Lower leg skin (tissue), 4 donors: Measurements from ENCODE around the gene C11orf58. TPM values are rescaled to one million over a fixed set of nuclear protein-coding genes. Genes with fewer than 3 reads are reported as not detected.

Experiments
- DNase-seq, 2 donors: peaks; one replicate each; pipeline ENCODE4 v3.0.0-alpha.2; 2019; ENCODE audit warnings: low spot score in 2 of 2
- H3K4me3 ChIP-seq: fragments of 200-600 bp; sonication (generic); 2 replicates; pipeline ENCODE4 v1.5.1; 2017; ENCODE audit warnings: mild to moderate bottlenecking, low read depth; ENCODE audit not compliant: poor library complexity, severe bottlenecking
- CTCF ChIP-seq, 3 donors: fragments of 450-650 bp; IDR thresholded peaks; one replicate each; pipeline ENCODE4 v1.5.1; 2016; ENCODE audit warnings: antibody characterized with exemption in 3 of 3, mild to moderate bottlenecking in 3 of 3, moderate library complexity in 2 of 3
- POLR2A ChIP-seq, 2 donors: fragments of 450-650 bp; IDR thresholded peaks; one replicate each; pipeline ENCODE4 v1.6.1; 2016 to 2017; ENCODE audit warnings: antibody characterized with exemption in 2 of 2, mild to moderate bottlenecking in 1 of 2, moderate library complexity in 1 of 2
- WGBS, 2 donors: methylation state at CpG; one replicate each; pipeline ENCODE4 v1.1.5; 2018; 5-methylcytosine and 5-hydroxymethylcytosine counted together
- intact Hi-C: fragments of 100-400 bp; cut with DNase I; formaldehyde crosslinking; loops from one replicate; pipeline ENCODE4 v1.15.0; 2023; ENCODE audit warnings: low total_unique reads
- total RNA-seq, 4 donors: library from RNA; depleted of rRNA; stranded (reverse); fragments of >200 nt; gene quantifications; one replicate each; pipeline ENCODE4 v1.1.0, GENCODE V29; 2016

Gene C11orf58
- total RNA-seq = 100 to 1,000 TPM; 109 to 168 (median 154) TPM

DNA sequence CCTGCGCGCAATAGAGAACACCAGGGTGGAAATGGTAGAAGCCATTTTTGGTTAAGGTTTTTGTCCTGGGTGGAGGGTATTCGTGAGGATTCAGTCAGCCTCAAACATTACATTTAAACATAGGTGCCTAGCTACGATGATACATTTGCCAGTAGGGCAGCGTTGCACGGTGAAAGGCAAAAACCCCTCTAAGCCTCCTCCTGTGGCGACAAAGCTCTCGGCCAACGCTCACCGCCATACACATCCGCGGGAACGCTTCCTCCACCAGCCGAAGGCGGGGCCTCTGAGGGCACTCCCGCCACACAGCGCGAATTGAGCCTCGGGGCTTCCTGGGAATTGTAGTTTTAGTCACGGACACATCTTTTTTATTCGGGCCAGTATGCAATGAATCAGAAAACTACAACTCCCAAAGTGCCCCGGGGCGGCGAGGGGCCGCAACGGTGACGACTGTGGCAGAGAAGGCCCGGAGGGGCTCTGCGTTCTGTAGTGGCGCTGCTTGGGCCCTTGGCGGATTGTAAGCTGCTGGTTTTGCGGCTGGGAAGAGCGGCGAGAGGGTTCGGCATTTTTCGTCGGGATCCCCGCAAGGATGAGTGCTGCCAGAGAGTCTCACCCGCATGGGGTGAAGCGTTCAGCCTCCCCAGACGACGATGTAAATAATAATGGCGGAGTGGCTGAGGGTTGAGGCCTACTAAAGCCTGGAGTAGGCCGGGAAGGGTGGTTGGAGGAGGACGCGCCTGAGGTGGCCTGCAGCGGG is at the start of gene C11orf58:
Gene C11orf58, plus strand, starts transcription at position 455 of the 754 bp plus-strand sequence. Its CDS starts 132 bp downstream, at position 587.
- 0% methylated on average over 42 to 47 of the region's 47 CpGs for WGBS, 2 donors
- intact Hi-C loops = no loop called here
- H3K4me3 ChIP-seq = peak within 1 kb of the TSS; percentile 54
- DNase-seq = peak; percentile 98 to 99
- TF ChIP-seq CTCF (IDR thresholded peaks at IDR 0.05) = no peak
- TF ChIP-seq POLR2A (IDR thresholded peaks at IDR 0.05) = peak in 1 of 2 donors; percentile 52

GRCh38 chr11:16690086-16690485 is 48.4 kb upstream of the C11orf58 start:
- DNase-seq = no peak
- H3K4me3 ChIP-seq = no peak overlapping the region
- WGBS, 2 donors = 79 to 90% methylated on average over 1 of the region's 1 CpG
- no peak for TF ChIP-seq CTCF (IDR thresholded peaks at IDR 0.05)
- TF ChIP-seq POLR2A (IDR thresholded peaks at IDR 0.05) = no peak
- intact Hi-C loops = no loop called here

DNA sequence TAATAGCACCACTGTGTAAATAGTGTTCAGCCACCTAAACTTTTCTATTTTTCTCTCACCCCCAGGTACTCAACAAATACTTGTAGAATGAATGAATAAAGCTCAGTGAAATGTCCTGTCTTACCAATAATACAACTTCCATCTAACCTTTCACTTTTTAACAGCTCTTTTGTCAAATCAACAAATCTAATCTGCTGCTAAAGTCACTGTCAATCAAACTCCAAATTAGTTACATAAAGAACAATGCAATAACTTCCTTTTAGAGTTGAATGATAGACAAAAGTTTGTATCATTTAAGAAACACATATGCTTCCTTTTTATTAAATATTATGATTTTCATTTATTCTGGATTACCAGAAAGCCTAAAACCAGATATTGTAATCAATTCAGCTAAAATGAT is 34.7 kb upstream of the C11orf58 start:
- DNase-seq = no peak
- no peak overlapping the region for H3K4me3 ChIP-seq
- intact Hi-C loops = no loop called here
- TF ChIP-seq POLR2A (IDR thresholded peaks at IDR 0.05) (no peak), CTCF (IDR thresholded peaks at IDR 0.05) (no peak)

- TF ChIP-seq POLR2A (IDR thresholded peaks at IDR 0.05) = no peak
- TF ChIP-seq CTCF (IDR thresholded peaks at IDR 0.05) = no peak
- intact Hi-C loops = no loop called here
- no peak for DNase-seq
- no peak overlapping the region for H3K4me3 ChIP-seq
- 36 to 38% methylated on average over 1 of the region's 1 CpG for WGBS, 2 donors
Measured at GRCh38 chr11:16713594-16713993, 24.9 kb upstream of the C11orf58 start.

DNA sequence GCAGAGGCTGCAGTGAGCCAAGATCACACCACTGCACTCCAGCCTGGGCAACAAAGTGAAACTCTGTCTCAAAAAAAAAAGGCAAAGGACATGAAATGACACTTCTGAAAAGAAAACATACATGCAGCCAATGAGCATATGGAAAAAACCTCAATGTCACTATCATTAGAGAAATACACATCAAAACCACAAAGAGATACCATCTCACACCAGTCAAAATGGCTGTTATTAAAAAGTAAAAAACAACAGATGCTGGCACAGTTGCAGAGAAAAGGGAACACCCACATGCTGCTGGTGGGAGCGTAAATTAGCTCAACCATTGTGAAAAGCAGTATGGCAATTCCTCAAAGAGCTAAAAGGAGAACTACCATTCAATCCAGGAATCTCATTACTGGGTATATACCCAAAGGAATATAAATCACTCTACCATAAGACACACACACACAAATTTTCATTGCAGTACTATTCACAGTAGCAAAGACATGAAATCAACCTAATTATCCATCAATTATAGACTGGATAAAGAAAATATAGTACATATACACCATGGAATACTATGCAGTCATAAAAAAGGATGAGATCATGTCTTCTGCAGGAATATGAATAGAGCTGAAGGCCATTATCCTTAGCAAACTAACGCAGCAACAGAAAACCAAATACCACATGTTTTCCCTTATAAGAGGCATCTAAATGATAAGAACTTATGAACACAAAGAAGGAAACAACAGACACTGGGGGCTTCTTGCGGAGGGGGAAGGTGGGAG is 15.7 kb upstream of the C11orf58 start:
- WGBS, 2 donors = 76 to 77% methylated on average over 3 of the region's 3 CpGs

More for the DNA sequence above, 15.7 kb upstream of the C11orf58 start:
- intact Hi-C loops = no loop called here
- DNase-seq = no peak
- no peak for TF ChIP-seq CTCF (IDR thresholded peaks at IDR 0.05)
- TF ChIP-seq POLR2A (IDR thresholded peaks at IDR 0.05) = no peak
- no peak overlapping the region for H3K4me3 ChIP-seq
